Heart left ventricle (tissue), 13 donors: ENCODE data around the gene POLD1.

ENCODE experiments used
- CTCF ChIP-seq, 12 donors: fragments of 200-600 bp; sonication (generic) in 4 of 12; IDR thresholded peaks; one replicate each; pipeline versions ENCODE4 v1.5.0 to v1.8.0; 2018 to 2022; ENCODE audit warnings: antibody characterized with exemption in 12 of 12, mild to moderate bottlenecking in 5 of 12
- POLR2A ChIP-seq, 2 donors: fragments of 450-650 bp; IDR thresholded peaks; one replicate each; pipeline ENCODE4 v1.6.1; 2017; ENCODE audit warnings: antibody characterized with exemption in 2 of 2, mild to moderate bottlenecking in 2 of 2, moderate library complexity in 2 of 2
- donor health status: ischemic (EF 13 %, LVEDD 7.1; RV severe dilation, severe dysfunction).
- donor health status: DM: no; HTN: yes; CAD: no.
- donor health status: DM: no; HTN: no; CAD: no.
- donor health status: ischemic (EF 25% LVEDD 6.9; RV normal size, moderate dysfunction).
- donor health status: ischemic (EF 25% LVEDD 5.7; RV mildly dilated, moderate dysfunction).
- donor health status: ischemic (EF 35%, LVEDD 5.7; RV mildly dilated, moderate dysfunction).
- donor health status: nonischemic (EF 11% LVEDD 7.7; RV severe dilation, severe dysfunction).
- donor health status: DM: yes; HTN: yes; CAD: no.
- donor health status: PGD.
- donor health status: ischemic (EF 29% LVEDD 5.4; RV normal size, mild dysfunction).
- donor health status: nonischemic (EF 23%, LVEDD 6.1; RV moderate dilation, normal function).

- TF ChIP-seq CTCF (IDR thresholded peaks at IDR 0.05), result peak in 2 of 12 donors; percentile 11 to 27
- no peak for TF ChIP-seq POLR2A (IDR thresholded peaks at IDR 0.05)
Observed at GRCh38 chr19:50465986-50466705, 82.0 kb downstream of the POLD1 start.
